ENCODE measurements around the gene FAM3D.
A peak's percentile ranks its signal among the peaks of the same experiment; 100 is the strongest.
"Not testable (repeated sequence)": the region's sequence is repeated elsewhere in the genome, so short reads cannot be mapped to it uniquely, and the experiment has no call there.

The FAM3D gene, protein sequence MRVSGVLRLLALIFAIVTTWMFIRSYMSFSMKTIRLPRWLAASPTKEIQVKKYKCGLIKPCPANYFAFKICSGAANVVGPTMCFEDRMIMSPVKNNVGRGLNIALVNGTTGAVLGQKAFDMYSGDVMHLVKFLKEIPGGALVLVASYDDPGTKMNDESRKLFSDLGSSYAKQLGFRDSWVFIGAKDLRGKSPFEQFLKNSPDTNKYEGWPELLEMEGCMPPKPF

GRCh38 chr3:58666683-58667082 lies at the start of gene FAM3D:
Gene FAM3D, minus strand, starts transcription at chr3:58666774. Its CDS starts 11,211 bp downstream, at chr3:58655563.
- H3K27me3 ChIP-seq (ENCODE audit: control insufficient read depth in 2 of 2, insufficient read depth in 2 of 2, low read length in 2 of 2) = no peaks in the 10 kb centered on the region
- H3K27ac ChIP-seq (ENCODE audit: low read depth in 2 of 2, low read length in 2 of 2) = peak within 1 kb of the TSS; percentile 98 to 99
- H3K36me3 ChIP-seq (ENCODE audit: control insufficient read depth in 2 of 2, insufficient read depth in 2 of 2, low read length in 2 of 2) = peaks cover 6 to 9% of the 10 kb centered on the region in 2 donors
- peak within 1 kb of the TSS; percentile 84 to 96 for H3K4me3 ChIP-seq (ENCODE audit: low read length in 2 of 2)
- H3K4me1 ChIP-seq (ENCODE audit: control insufficient read depth in 2 of 2, insufficient read depth in 2 of 2, low read length in 2 of 2) = peaks cover 47 to 75% of the 10 kb centered on the region in 2 donors
- H3K9me3 ChIP-seq (ENCODE audit: control insufficient read depth in 2 of 2, low read length in 2 of 2) = no peaks in the 10 kb centered on the region
- peak within 1 kb of the TSS; percentile 95 to 99 for H3K9ac ChIP-seq (ENCODE audit: low read depth in 1 of 2, low read length in 2 of 2)

DNA sequence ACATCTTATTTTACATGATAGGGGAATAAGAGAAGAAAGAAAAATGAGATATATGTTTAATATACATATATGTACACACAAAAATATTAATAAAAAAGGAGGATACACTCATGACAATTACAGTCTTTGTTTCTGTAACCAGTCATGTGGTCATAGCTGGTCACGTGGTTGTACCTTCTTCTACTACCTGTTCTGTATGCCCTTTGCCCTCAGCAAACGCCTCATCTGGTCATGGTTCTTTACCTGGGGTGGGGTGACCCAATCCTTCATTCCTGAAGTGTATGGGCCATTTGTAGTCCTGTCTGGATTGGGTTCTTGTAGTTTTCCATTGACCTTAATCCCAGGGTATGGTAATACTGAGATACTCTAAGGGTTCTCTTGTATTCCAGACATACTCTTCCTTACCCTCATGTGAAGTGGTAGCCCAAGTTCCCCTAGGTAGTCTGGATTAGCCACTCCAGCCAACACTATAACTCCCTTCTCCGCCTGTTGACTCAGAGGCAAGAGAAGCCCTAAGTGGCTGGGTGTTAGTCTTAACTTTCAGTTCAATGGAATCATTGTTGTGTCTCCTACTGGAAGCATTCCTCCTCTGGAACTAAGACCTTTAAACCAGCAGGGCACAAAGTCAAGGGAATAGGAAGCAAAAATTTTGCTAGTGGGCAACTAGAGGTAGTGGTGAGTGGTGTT lies 47.3 kb upstream of the FAM3D start:
- Histone ChIP-seq H3K9ac (ENCODE audit: low read depth in 1 of 2, low read length in 2 of 2) (no peak overlapping the region), H3K9me3 (ENCODE audit: control insufficient read depth in 2 of 2, low read length in 2 of 2) (peaks cover 0 to 2% of the 10 kb centered on the region in 2 donors), H3K4me1 (ENCODE audit: control insufficient read depth in 2 of 2, insufficient read depth in 2 of 2, low read length in 2 of 2) (peaks cover 0 to 3% of the 10 kb centered on the region in 2 donors), H3K36me3 (ENCODE audit: control insufficient read depth in 2 of 2, insufficient read depth in 2 of 2, low read length in 2 of 2) (no peaks in the 10 kb centered on the region), H3K4me3 (ENCODE audit: low read length in 2 of 2) (no peak overlapping the region), H3K27ac (ENCODE audit: low read depth in 2 of 2, low read length in 2 of 2) (peak overlapping the region in 1 of 2 donors; percentile 62), H3K27me3 (ENCODE audit: control insufficient read depth in 2 of 2, insufficient read depth in 2 of 2, low read length in 2 of 2) (no peaks in the 10 kb centered on the region)

- Histone ChIP-seq H3K36me3 (ENCODE audit: control insufficient read depth in 2 of 2, insufficient read depth in 2 of 2, low read length in 2 of 2) (no peaks in the 10 kb centered on the region), H3K27me3 (ENCODE audit: control insufficient read depth in 2 of 2, insufficient read depth in 2 of 2, low read length in 2 of 2) (no peaks in the 10 kb centered on the region), H3K4me1 (ENCODE audit: control insufficient read depth in 2 of 2, insufficient read depth in 2 of 2, low read length in 2 of 2) (peaks cover 0 to 3% of the 10 kb centered on the region in 2 donors), H3K4me3 (ENCODE audit: low read length in 2 of 2) (no peak overlapping the region), H3K9me3 (ENCODE audit: control insufficient read depth in 2 of 2, low read length in 2 of 2) (peaks cover 0 to 2% of the 10 kb centered on the region in 2 donors), H3K9ac (ENCODE audit: low read depth in 1 of 2, low read length in 2 of 2) (no peak overlapping the region), H3K27ac (ENCODE audit: low read depth in 2 of 2, low read length in 2 of 2) (no peak overlapping the region)
Observed at GRCh38 chr3:58711871-58712270, 45.3 kb upstream of the FAM3D start.

DNA sequence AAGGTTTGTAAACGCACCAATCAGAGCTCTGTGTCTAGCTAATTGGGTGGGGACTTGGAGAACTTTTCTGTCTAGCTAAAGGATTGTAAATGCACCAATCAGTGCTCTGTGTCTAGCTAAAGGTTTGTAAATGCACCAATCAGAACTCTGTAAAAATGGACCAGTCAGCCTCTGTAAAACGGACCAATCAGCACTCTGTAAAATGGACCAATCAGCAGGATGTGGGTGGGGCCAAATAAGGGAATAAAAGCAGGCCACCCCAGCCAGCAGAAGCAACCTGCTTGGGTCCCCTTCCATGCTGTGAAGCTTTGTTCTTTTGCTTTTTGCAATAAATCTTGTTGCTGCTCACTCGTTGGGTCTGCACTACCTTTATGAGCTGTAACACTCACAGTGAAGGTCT lies 42.4 kb upstream of the FAM3D start:
- H3K9ac ChIP-seq (ENCODE audit: low read depth in 1 of 2, low read length in 2 of 2); H3K27me3 ChIP-seq (ENCODE audit: control insufficient read depth in 2 of 2, insufficient read depth in 2 of 2, low read length in 2 of 2); H3K36me3 ChIP-seq (ENCODE audit: control insufficient read depth in 2 of 2, insufficient read depth in 2 of 2, low read length in 2 of 2); H3K4me3 ChIP-seq (ENCODE audit: low read length in 2 of 2); H3K9me3 ChIP-seq (ENCODE audit: control insufficient read depth in 2 of 2, low read length in 2 of 2); H3K27ac ChIP-seq (ENCODE audit: low read depth in 2 of 2, low read length in 2 of 2); H3K4me1 ChIP-seq (ENCODE audit: control insufficient read depth in 2 of 2, insufficient read depth in 2 of 2, low read length in 2 of 2): not testable (repeated sequence)

DNA sequence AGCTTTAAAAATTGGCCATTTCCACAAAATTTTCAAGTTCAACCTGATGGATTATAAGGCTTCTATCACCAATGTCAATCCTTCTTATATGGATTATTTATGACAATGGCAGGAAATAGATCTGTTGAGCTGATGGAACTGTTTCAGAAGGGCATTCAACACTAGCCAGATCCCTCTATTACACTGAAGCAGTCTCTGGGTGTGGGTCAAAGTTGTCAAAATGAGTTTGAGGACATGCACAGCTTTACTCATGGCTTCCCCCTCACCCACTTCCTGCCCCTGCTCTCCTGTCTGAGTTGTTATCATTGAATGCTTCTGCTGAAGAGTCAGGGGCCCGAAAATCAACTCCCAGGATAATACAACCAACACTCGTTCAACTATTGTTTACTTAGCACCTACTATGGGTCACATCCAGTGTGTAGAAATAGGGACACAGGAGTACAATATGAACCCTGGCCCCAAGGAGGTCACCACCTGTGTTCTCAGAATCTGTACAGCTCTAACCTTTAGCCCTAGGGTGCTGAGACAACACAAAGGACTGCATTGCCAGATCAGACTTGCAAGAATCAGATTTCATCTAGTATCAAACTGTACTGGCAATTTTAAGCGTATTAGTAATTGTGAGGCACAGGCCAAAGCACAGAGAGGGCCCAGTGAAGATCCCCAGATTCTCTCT lies 41.7 kb upstream of the FAM3D start:
- H3K27ac ChIP-seq (ENCODE audit: low read depth in 2 of 2, low read length in 2 of 2) = no peak overlapping the region
- H3K27me3 ChIP-seq (ENCODE audit: control insufficient read depth in 2 of 2, insufficient read depth in 2 of 2, low read length in 2 of 2) = no peaks in the 10 kb centered on the region
- no peak overlapping the region for H3K9ac ChIP-seq (ENCODE audit: low read depth in 1 of 2, low read length in 2 of 2)
- H3K36me3 ChIP-seq (ENCODE audit: control insufficient read depth in 2 of 2, insufficient read depth in 2 of 2, low read length in 2 of 2) = no peaks in the 10 kb centered on the region
- H3K9me3 ChIP-seq (ENCODE audit: control insufficient read depth in 2 of 2, low read length in 2 of 2) = peaks cover 0 to 2% of the 10 kb centered on the region in 2 donors
- no peaks in the 10 kb centered on the region for H3K4me1 ChIP-seq (ENCODE audit: control insufficient read depth in 2 of 2, insufficient read depth in 2 of 2, low read length in 2 of 2)
- no peak overlapping the region for H3K4me3 ChIP-seq (ENCODE audit: low read length in 2 of 2)

DNA sequence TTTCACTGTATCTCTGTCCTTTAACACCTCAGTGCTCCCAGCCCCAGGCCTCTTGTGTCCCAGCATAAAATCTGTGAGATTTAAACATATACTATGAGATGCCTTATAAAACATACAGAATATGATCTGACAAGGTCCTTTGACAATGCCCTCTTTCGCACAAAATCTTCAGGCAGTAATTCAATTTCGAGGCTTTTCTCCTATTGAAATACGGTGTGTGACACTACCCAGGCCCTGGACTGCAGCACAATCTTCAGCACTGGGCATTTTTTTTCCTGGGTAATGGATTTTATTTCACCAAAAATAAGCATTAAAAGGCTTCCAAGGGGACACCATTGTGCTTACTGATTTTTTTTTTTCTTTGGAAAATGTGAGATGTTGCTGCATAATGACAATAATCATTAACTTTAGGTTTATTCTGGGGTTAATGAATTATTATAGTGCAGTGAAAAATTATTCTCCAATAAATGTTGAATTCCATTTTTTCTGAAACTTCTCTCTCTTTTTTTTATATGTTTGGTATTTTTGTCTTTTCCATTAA lies 40.9 kb upstream of the FAM3D start:
- no peaks in the 10 kb centered on the region for H3K27me3 ChIP-seq (ENCODE audit: control insufficient read depth in 2 of 2, insufficient read depth in 2 of 2, low read length in 2 of 2)
- no peak overlapping the region for H3K9ac ChIP-seq (ENCODE audit: low read depth in 1 of 2, low read length in 2 of 2)
- peaks cover 0 to 2% of the 10 kb centered on the region in 2 donors for H3K9me3 ChIP-seq (ENCODE audit: control insufficient read depth in 2 of 2, low read length in 2 of 2)
- H3K4me3 ChIP-seq (ENCODE audit: low read length in 2 of 2) = no peak overlapping the region
- no peaks in the 10 kb centered on the region for H3K4me1 ChIP-seq (ENCODE audit: control insufficient read depth in 2 of 2, insufficient read depth in 2 of 2, low read length in 2 of 2)
- H3K27ac ChIP-seq (ENCODE audit: low read depth in 2 of 2, low read length in 2 of 2) = no peak overlapping the region
- no peaks in the 10 kb centered on the region for H3K36me3 ChIP-seq (ENCODE audit: control insufficient read depth in 2 of 2, insufficient read depth in 2 of 2, low read length in 2 of 2)

DNA sequence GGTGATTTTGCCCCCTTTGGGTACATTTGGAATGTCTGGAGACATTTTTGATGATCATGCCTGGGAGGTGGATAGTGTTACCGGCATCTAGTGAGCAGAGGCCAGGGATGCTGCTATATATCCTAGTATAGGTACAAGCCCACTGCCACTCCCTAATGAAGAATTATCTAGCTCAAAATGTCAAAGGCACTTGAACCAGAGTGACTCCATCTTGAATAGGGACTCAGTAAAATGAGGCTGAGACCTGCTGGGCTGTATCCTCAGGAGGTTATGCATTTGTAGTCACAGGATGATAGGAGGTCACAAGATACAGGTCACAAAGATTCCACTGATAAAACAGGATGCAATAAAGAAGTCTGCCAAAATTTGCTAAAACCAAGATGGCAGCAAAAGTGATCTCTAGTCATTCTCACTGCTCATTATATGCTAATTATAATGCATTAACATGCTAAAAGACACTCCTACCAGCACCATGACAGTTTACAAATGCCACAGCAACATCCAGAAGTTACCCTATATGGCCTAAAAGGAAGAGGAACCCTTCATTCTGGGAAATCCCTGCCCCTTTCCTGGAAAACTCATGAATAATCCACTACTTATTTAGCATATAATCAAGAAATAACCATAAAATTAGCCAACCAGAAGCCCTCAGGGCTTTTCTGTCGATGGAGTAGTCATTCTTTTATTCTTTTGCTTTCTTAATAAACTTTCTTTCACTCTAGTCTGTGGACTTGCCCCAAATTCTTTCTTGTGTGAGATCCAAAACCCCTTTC lies 40.0 kb upstream of the FAM3D start:
- H3K9me3 ChIP-seq (ENCODE audit: control insufficient read depth in 2 of 2, low read length in 2 of 2) = peaks cover 0 to 2% of the 10 kb centered on the region in 2 donors
- H3K27me3 ChIP-seq (ENCODE audit: control insufficient read depth in 2 of 2, insufficient read depth in 2 of 2, low read length in 2 of 2) = no peaks in the 10 kb centered on the region
- H3K9ac ChIP-seq (ENCODE audit: low read depth in 1 of 2, low read length in 2 of 2) = no peak overlapping the region
- no peaks in the 10 kb centered on the region for H3K4me1 ChIP-seq (ENCODE audit: control insufficient read depth in 2 of 2, insufficient read depth in 2 of 2, low read length in 2 of 2)
- no peaks in the 10 kb centered on the region for H3K36me3 ChIP-seq (ENCODE audit: control insufficient read depth in 2 of 2, insufficient read depth in 2 of 2, low read length in 2 of 2)
- H3K4me3 ChIP-seq (ENCODE audit: low read length in 2 of 2) = no peak overlapping the region
- no peak overlapping the region for H3K27ac ChIP-seq (ENCODE audit: low read depth in 2 of 2, low read length in 2 of 2)

DNA sequence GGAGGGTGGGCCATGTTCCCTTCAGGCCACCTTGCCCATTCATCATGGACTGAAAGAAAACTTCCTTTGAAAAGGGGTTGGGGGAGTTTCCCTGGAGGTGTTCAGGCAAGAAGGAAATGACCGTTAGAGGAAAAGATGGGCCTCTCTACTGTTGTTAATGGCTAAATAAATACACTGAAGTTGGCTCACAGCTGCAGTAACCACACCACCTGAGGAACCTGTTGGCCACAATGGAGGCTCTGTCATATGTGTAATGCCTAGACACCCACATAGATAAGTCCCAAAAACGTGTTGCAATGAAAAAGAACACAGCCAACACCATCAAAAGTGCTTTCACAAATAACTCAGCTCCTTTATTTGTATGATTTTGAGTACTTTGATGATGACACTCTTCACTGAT lies 38.2 kb upstream of the FAM3D start:
- Histone ChIP-seq H3K27ac (ENCODE audit: low read depth in 2 of 2, low read length in 2 of 2) (no peak overlapping the region), H3K4me3 (ENCODE audit: low read length in 2 of 2) (no peak overlapping the region), H3K4me1 (ENCODE audit: control insufficient read depth in 2 of 2, insufficient read depth in 2 of 2, low read length in 2 of 2) (no peaks in the 10 kb centered on the region), H3K9ac (ENCODE audit: low read depth in 1 of 2, low read length in 2 of 2) (no peak overlapping the region), H3K27me3 (ENCODE audit: control insufficient read depth in 2 of 2, insufficient read depth in 2 of 2, low read length in 2 of 2) (no peaks in the 10 kb centered on the region), H3K36me3 (ENCODE audit: control insufficient read depth in 2 of 2, insufficient read depth in 2 of 2, low read length in 2 of 2) (no peaks in the 10 kb centered on the region), H3K9me3 (ENCODE audit: control insufficient read depth in 2 of 2, low read length in 2 of 2) (no peaks in the 10 kb centered on the region)

GRCh38 chr3:58704304-58704703 lies 37.7 kb upstream of the FAM3D start:
- not testable (repeated sequence) for H3K4me3 ChIP-seq (ENCODE audit: low read length in 2 of 2); H3K27ac ChIP-seq (ENCODE audit: low read depth in 2 of 2, low read length in 2 of 2); H3K9ac ChIP-seq (ENCODE audit: low read depth in 1 of 2, low read length in 2 of 2); H3K27me3 ChIP-seq (ENCODE audit: control insufficient read depth in 2 of 2, insufficient read depth in 2 of 2, low read length in 2 of 2); H3K4me1 ChIP-seq (ENCODE audit: control insufficient read depth in 2 of 2, insufficient read depth in 2 of 2, low read length in 2 of 2); H3K9me3 ChIP-seq (ENCODE audit: control insufficient read depth in 2 of 2, low read length in 2 of 2); H3K36me3 ChIP-seq (ENCODE audit: control insufficient read depth in 2 of 2, insufficient read depth in 2 of 2, low read length in 2 of 2)

Data from mucosa of rectum (tissue), 2 donors.